GM20431 (cell line): ENCODE measurements around the gene AZU1.

Experiments
- in situ Hi-C: fragments of 300-500 bp; cut with MseI, MboI; formaldehyde crosslinking; loops from one replicate; pipeline ENCODE4 v1.15.0; 2020; ENCODE audit warnings: low sequenced_read_pairs; ENCODE audit not compliant: unreplicated experiment

The AZU1 gene

GRCh38 chr19:796692-797527, 30.7 kb upstream of the AZU1 start, which contains the start of gene PTBP1:
Gene PTBP1 (plus strand): TSS chr19:797452. CDS start chr19:797498, 46 bp downstream.
- in situ Hi-C loops: no loop called here

GRCh38 chr19:797528-798414, 29.9 kb upstream of the AZU1 start:
- in situ Hi-C loops: no loop called here

GRCh38 chr19:798415-799075, 29.1 kb upstream of the AZU1 start:
- in situ Hi-C loops: no loop called here

- in situ Hi-C loops: no loop called here
Observed at GRCh38 chr19:799076-799881, 28.4 kb upstream of the AZU1 start.

- in situ Hi-C loops: no loop called here
Observed at GRCh38 chr19:800360-801029, 27.1 kb upstream of the AZU1 start.

- in situ Hi-C loops: no loop called here
Observed at GRCh38 chr19:801030-801860, 26.4 kb upstream of the AZU1 start.

- in situ Hi-C loops: no loop called here
Observed at GRCh38 chr19:801861-802497, 25.7 kb upstream of the AZU1 start.

GRCh38 chr19:802498-803098, 25.0 kb upstream of the AZU1 start:
- in situ Hi-C loops: no loop called here

- in situ Hi-C loops: no loop called here
Observed at GRCh38 chr19:803099-803561, 24.5 kb upstream of the AZU1 start.

GRCh38 chr19:803686-804418, 23.8 kb upstream of the AZU1 start:
- in situ Hi-C loops: no loop called here

GRCh38 chr19:804419-805165, 23.0 kb upstream of the AZU1 start:
- in situ Hi-C loops: no loop called here

- in situ Hi-C loops: no loop called here
Observed at GRCh38 chr19:805166-805551, 22.5 kb upstream of the AZU1 start.

- in situ Hi-C loops: no loop called here
Observed at GRCh38 chr19:805600-806550, 21.8 kb upstream of the AZU1 start.

GRCh38 chr19:806815-807421, 20.7 kb upstream of the AZU1 start:
- in situ Hi-C loops: no loop called here
